Stimulated activated CD4-positive, alpha-beta T cell treated with anti-CD3 and anti-CD28 coated beads, TNF-alpha, amount 100 ng/mL, for 48 hours (primary cell): ENCODE data around the gene POU3F1.

Experiments
- DNase-seq, 3 donors: peaks; one replicate each; pipeline ENCODE4 v3.0.0-alpha.2; 2020; ENCODE audit warnings: low read depth in 3 of 3

Gene POU3F1

DNA sequence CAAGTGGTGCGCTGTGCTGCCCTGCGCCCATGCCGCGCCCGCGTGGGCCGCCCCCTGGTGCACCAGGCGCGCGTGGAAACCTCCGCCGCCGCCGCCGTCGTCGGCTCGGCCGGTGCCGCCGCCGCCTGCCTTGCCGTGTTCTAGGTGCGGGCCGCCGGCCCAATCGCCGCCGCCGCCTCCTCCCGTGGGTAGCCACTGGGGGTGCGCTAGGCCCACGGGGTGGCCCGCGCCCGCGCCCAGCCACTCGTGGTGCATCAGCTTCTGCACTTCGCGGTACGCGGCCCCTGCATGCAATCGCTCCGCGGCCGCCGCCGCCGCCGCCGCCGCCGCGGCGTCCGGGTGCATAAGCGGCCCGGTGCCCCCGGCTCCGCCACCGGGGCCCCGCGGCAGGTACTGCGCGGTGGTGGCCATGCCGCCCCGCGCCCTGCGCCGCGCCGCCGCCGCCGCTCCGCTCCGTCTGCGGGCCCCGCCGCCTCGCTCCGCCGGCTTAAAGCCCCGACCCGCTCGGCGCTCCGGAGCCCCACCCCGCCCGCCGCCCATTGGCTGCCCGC is at the start of gene POU3F1:
Gene POU3F1 (minus strand): TSS at position 461 of the 551 bp plus-strand sequence. CDS start 50 bp downstream, at position 411.
- DNase-seq: no peak

DNA sequence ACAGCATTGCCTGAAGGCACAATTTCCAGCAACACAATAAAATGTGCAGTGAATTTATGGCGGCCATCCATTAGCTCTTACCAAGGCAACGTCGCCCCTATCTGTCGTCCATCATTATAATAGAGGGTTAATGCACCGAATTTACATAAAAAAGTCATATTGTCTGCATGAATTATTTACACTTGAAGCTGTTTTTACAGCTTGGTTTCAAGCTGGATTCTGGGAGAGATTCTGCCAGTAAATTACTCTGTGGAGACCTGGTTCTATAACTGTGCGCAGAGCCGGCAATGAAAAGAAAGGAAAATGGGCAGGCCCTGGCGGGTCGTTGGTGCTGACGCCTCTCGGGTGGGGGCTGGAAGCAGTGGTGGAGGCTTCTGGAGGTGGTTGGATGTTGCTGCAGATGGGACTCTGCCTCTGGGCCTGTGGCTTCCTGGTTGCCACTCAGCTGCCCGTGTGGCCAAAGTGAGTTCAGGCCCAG is 48.9 kb upstream of the POU3F1 start:
- no peak for DNase-seq

DNA sequence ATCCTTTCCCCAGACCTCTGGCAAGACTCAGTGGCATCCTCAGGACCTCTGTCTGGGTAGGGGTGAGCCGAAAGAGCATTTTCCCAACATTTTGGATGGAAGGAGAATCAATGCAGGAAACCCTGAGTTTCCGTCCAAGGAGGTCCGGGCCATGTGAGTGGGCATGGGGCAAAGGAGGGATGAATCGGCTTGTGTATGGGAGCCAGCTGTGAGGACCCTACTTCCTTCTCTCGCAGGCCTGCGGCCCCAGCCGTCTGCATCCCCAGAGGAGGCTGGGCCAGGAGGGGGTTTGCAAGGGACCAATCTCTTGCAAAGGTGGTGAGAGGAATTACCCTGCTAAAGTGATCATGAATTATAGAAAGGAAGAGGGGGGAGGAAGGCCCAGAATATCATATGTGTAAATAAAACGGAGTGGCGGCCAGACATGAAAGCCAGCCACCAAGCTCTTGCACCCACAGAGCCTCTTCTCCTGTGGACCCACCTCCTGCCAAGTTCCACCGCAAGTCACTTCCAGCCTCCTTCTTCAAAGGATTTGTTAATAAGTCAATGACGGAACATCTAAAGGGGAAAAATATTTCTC is 48.2 kb upstream of the POU3F1 start:
- no peak for DNase-seq

DNA sequence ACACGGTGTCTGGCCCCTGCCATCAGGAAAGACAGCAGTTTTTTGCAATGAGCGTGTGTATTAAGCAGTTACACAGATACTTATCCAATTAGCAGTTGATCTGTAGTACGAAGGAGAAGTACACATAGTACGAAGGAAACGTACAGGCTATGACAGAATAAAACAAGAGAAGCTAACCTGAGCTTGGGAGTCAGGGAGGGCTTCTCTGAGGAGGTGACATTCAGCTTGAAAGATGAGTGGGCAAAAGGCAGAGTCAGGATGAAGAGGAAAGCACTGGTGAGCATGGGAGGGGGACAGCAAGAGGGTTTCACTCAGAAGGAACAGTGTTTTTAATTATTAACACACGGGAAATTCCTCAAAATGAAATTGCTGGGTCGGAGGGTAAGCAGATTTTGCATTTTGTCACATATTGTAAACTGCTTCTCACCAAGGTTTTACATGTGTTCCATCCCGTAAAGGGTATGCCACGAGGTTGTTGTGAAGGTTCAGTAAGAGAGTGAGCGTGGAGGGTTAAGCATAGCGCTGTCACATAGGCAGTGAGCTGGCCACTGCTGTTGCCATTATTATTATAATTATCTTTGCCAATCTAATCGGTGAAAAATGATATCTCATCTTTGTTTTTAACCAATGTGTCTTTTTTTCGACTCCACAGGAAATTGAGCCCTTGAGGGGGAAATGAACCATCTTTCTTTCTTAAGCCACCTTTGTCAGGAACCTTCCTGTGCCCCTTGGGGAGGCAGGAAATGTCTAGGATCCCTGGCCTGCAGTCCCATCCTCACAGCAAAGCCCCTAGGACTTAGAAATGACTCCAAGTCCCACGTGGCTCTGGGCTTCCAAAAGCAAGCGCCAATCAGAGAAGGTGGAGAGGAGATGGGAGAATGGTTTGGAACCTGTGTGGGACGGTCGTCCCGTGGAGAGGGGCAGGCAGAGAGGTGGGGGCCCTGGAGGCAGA is 47.3 kb upstream of the POU3F1 start:
- no peak for DNase-seq

DNA sequence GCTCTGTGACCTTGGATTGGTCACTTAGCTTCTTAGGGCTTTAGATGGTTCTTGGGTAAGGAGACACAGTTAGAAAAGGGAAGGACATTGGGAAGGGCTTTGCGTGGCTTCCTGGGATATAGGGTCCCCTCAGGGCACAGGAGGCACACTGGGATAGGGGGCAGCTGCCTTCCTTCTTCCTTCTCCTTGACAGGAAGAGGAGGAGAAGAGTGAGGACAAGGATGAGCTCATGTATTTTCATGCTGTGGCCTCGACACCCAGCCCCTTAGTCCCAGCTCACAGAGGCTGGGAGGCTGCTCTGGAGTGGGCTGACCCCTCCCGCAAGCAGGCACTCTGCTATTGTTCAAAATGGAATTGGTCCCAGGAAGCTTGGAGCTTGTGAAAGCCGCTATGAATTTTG is 45.7 kb upstream of the POU3F1 start:
- DNase-seq: no peak

DNA sequence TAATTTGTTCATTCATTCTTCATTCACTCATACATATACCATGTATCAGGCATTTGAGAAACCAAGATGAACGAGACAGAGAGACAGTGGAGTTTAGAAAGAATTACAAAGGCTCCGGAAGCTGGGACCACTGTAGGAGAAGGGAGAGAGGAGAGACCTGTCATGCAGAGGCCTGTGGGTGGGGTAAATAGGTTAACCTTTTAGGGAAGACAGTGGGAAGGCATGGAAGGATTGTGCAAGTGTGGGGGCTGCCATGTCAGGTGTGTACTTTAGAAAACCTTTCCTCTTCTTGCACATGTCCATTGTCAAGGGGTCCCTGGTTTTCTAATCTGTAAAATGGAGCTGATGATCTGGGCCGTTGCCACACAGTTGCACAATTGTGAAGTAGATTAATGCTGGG is 44.2 kb upstream of the POU3F1 start:
- no peak for DNase-seq

DNA sequence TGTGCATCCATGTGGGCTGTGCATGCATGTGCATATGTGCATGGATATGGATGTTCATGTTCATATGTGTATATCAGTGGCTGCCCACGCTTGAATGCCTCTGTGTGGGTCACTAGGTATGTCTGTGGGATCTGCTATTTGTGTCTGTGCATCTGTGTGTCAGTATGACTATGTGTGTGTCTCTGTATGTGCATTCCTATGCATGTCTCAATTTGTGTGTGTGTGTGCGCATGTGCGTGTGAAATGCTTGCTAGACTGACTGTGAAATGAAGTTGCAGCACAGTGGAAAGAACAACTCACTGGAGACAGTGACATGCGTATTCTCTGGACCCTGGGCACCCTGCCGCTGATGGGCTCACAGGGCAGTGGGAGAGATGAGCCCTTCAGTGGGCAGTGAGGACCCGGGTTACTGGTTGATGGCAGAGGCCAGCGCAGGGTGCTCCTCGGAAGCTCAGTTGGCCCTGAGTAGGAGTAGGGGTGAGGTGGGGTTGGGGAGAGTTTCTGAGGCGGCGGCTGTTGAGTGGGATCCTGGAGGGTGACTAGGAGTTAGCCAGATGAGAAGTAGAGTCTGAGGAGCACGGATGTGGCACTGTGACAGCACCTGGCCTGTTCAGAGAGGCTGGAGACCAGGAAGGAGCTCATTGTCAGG is 43.2 kb upstream of the POU3F1 start:
- DNase-seq: no peak

DNA sequence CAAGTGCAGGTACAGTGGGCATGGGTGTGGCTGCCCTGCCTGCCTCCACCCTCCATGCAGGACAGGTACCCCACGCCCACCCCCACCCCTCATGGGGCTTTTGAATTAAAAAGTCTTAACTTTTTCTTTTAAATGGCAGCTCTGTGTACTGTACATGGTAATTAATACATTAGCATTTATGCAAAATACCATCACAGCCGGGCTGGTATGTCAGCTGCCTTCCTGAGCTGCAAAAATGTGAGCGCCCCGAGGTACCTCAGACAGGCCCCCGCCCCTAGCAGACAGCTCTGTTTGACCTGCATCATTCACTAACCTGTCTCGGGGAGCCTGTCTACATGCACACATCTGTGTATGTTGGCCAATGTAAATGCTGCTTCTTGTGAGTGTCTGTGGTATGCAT is 42.2 kb upstream of the POU3F1 start:
- no peak for DNase-seq

DNA sequence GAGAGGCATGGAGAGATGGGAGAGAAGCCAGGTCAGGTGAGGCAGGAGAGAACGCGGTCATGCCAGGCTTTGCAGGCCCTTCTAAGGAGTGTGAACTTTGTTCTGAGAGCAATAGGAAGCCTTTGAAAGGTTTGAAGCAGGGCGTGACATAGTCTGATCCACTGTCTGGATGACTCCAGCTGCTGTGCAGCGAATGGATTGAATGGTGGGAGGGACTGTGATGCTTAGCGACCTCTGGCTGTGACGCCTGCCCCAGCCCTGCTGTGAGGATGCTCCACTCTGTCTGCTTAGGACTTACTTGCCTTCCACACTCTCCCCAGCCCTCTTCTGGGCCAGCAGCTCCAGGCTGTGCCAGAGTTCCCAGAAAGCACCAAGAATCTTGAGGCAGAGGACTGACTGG is 41.8 kb upstream of the POU3F1 start:
- no peak for DNase-seq

DNA sequence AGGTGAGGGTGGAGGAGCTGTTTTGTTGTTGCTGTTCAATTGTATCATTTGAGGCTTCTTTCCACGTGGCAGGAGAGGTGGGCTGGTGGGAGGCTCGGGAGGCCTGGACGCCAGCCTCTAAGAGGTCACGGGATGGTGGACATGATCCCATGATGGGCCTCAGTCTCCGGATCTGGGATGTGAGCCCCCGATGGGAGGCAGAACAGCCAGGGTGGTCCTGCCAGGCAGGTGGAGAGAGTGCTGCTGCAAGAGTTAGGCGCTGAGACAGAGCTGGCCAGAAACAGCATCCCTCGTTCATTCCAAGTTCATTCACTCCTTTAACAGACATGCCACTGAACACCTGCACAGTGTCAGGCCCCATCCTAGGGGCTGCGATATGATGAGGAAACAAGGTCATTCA is 41.1 kb upstream of the POU3F1 start:
- DNase-seq: no peak

DNA sequence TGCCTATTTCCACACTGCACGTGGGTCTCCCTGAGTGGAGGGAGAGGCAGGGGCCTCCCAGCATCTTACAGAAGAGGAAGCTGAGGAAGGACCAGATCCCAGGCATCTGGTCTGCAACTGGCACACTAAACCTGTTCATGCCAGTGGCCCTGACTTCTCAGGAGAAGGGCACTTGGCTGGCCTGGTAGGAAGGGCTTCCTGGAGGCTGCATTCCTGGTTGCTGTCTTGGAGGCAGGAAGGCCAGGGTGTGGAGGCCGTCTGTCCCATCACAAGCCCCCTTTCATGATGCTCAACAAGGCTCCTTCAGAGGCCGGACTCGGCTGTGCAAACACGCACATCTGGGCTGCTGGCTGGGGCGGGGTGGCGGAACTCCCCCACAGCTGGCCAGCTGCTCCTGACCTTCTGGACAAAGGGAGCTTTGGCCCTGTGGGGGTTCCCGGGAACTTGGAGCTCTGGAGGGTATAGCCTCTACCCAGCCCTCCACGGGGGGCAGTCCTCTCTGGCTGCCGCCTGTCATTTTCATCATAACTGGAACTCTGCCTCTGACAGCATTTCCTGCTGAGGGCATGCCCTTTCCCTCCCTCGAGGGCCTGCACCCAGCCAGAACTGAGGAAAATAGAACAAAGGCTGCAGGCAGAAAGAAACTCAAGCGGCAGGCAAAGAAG is 39.2 kb upstream of the POU3F1 start:
- no peak for DNase-seq

DNA sequence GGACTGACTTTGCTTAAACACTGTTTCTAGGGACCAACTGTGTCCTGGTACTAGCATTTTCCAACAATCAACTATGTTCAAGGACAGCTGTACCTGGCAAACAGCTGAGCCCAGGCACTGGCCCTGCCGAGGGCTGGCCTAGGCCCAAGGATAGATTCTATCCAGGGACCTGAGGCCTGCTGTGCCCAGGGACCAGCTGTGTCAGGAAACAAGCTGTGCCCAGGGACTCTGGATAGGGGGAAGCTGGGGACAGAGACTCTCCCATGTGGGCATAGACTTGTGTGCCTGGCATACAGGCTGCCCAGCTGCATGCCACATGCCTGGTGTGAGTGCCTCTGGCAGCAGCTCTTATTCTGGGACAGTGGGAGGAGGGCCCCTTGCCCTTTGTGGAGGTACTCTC is 38.1 kb upstream of the POU3F1 start:
- no peak for DNase-seq

DNA sequence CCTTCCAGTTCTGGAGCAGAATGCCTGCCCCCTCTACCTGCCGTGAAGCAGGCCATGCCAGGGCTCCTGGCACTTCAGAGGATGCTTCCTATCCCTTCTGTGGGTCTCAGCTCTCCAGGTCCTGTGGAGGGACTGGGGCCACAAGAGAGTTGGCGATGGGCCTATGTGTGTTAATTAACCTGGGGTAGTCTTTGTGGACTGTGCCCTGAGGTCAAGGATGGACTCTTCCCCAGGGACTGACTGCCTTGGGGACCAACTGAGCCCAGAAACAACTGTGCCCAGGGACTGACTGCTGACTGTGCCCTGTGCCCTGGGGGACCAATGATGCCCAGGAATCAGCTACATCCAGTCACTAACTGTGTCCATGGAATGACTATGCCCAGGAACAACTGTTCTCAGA is 37.5 kb upstream of the POU3F1 start:
- no peak for DNase-seq

DNA sequence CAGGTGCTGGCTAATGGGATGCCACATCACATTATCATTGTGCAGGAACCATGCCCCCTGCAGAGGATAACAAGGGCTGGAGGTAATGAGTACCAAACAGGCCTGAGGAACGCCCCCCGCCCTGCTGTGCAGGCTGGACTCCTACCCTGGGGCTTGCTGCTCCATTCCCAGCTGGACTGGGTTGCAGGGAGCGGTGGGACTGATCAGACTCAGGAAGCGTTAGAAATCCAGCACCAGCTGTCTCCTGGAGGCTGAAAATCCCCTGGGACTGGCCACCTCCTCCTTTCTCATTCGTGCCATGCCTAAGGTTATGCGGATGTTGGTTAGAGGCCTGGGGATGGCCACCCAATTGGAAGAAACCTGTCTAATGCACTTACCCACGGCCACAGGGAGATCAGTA is 36.9 kb upstream of the POU3F1 start:
- no peak for DNase-seq

DNA sequence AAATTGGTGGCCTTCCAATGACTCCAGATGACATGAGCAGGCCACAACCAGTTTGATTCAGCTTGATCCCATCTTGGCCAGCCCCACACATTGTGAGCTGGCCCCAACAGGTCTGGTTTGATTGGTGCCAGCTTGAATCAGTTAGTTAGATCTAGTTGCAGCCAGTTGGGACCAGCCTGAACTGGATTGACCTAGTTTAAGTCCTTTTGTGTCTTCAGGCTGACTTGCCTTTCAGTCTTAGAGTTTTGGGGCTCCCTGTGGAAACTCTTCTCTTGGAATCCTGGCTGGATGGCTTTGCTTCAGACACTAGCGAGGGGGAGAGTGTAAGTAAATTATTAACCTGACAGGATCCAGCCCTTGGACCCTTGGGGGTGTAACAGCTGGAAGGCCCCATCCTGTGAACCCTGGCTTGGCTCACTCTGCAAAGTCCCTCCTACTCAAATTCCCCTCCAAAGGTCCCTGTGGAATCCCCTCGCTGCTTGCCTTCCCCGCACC is 36.2 kb upstream of the POU3F1 start:
- DNase-seq: no peak

DNA sequence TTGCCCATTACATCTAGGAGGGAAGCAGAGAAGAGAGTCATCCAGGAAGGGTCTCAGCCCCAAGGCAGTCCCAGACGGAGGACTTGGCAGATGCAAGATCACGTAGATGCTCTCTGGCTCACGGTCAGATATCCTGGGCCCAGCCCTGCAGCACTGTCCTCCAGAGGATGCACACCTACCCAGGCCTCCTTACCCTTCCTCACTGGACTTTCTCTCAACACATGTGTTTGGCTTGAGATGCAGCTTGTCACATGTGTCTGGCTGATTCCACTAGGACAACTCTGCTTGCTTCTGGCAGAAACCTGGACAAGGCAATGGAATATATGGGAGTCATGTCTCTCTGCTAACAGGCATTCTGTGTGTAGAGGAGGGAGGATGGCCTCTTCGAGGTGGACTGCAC is 32.4 kb upstream of the POU3F1 start:
- no peak for DNase-seq

DNA sequence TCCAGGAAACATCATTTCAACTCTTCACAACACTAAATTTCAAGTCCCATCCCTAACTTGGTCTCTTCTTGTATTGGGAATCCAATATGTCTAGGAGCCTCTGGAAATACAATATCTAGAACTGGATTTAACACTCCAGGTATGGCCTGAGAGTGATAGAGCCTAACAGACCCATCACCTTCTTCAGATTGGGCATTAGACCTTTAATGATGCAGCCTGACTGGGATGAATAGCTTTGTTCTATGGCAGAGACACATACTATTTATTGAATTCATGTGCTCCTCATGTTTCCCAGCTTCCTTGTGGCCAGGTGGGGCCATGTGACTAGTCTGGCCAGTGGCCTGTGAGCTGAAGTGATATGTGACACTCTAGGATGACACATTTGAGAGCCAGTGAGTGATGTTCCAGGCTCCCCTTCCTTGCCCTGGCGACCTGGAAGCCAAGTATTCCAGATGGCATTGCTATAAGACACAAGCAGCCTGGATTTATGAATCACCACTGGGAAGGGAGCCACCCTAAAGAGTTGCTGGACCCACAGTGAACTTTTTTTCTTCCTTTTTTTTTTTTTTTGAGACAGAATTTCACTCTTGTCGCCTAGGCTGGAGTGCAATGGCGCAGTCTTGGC is 31.0 kb upstream of the POU3F1 start:
- DNase-seq: no peak

DNA sequence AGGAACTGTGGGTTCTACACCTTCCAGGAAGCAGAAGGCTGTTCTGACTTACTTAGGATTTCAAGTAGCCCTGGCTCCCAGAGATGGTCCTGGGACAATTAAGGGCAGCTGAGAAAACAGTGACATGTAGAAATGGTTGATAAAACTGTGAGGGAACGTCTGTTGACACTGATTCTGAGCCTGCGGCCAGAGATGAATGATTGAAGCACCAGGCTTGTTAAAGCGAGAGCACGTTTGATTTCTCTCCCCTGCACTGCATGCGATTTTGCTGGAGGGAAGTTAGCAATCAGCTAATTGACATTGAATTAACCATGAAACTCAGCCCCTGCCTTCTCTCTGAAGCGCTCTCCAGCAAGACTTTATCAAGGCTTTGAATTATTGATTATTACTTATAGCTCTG is 29.9 kb upstream of the POU3F1 start:
- no peak for DNase-seq

DNA sequence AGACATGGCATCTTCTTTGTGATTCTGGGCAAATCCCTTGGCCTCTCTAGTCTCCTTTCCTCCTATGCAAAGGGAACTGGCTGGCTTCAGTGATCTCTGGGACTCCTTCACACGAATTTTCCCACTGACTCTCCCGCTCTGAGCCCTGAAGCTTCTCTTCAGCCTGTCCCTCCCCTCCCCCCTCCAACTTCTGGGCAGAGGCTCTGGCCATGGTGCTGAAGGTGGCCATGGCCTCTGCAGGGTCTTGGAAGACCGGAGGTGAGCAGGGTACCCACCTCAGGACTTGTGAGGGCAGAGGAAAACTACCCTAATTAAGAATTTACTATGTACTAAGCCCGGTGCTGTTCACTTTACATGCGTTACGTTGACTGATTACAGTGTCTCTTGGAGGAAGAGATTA is 29.4 kb upstream of the POU3F1 start:
- no peak for DNase-seq

DNA sequence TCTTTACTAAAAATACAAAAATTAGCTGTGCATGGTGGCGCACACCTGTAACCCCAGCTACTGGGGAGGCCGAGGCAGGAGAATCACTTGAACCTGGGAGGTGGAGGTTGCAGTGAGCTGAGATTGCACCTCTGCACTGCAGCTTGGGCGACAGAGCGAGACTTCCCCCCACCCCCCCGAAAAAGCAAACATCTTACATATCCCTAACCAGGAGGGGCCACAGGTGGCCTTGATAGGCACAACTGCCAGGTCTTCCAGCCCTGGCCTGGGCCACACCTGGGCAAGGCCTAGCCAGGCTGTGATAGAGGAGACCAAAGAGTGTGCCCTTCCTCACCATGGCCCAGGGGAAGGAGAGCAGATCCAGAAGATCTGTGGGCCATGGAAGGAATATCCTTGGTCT is 28.6 kb upstream of the POU3F1 start:
- DNase-seq: no peak

DNA sequence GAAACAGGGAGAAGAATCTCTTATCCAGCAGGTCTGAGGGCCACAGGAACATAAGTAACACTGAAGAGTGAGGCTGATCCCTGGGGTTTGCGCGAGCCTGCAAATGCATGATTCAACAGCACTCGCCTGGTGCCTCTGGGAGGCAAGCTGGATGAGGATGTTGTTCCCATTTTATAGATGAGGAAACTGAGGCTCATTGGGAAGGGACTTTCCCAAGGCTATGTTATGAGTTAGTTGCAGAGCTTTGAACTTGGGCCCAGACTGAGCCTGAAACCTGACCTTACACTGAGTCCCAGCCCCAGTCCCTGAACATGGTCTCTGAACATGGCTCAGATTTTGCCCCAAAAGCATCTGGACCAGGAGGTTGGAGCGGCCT is 27.7 kb upstream of the POU3F1 start:
- DNase-seq: no peak
